HUES64 (cell line): ENCODE measurements around the gene NOXO1.

ENCODE experiments used
- H3K27ac ChIP-seq: 2 replicates; pipeline ENCODE4 v1.7.0; 2013; ENCODE audit warnings: low read depth, low read length, inconsistent platforms
- H3K27me3 ChIP-seq: 2 replicates; pipeline ENCODE4 v1.6.1; 2013; ENCODE audit warnings: mild to moderate bottlenecking, low read length; ENCODE audit not compliant: insufficient read depth
- H3K36me3 ChIP-seq: 2 replicates; pipeline ENCODE4 v1.6.1; 2013; ENCODE audit warnings: mild to moderate bottlenecking, low read length; ENCODE audit not compliant: insufficient read depth
- H3K4me1 ChIP-seq: 2 replicates; pipeline ENCODE4 v1.6.1; 2013; ENCODE audit warnings: mild to moderate bottlenecking, low read length, moderate library complexity; ENCODE audit not compliant: insufficient read depth
- H3K4me3 ChIP-seq: 2 replicates; pipeline ENCODE4 v1.5.1; 2013; ENCODE audit warnings: mild to moderate bottlenecking, low read length, moderate library complexity
- H3K9ac ChIP-seq: 2 replicates; pipeline ENCODE4 v1.6.1; 2013; ENCODE audit warnings: mild to moderate bottlenecking, low read depth, low read length
- H3K9me3 ChIP-seq: 2 replicates; pipeline ENCODE4 v1.6.1; 2013; ENCODE audit warnings: low read depth, low read length; ENCODE audit not compliant: insufficient read depth
- WGBS: fragments of 150-250, 120-280 bp; methylation state at CpG from one replicate; pipeline ENCODE4 v1.1.7; 2013; ENCODE audit warnings: missing lambda C conversion rate; 5-methylcytosine and 5-hydroxymethylcytosine counted together

NOXO1 gene

DNA sequence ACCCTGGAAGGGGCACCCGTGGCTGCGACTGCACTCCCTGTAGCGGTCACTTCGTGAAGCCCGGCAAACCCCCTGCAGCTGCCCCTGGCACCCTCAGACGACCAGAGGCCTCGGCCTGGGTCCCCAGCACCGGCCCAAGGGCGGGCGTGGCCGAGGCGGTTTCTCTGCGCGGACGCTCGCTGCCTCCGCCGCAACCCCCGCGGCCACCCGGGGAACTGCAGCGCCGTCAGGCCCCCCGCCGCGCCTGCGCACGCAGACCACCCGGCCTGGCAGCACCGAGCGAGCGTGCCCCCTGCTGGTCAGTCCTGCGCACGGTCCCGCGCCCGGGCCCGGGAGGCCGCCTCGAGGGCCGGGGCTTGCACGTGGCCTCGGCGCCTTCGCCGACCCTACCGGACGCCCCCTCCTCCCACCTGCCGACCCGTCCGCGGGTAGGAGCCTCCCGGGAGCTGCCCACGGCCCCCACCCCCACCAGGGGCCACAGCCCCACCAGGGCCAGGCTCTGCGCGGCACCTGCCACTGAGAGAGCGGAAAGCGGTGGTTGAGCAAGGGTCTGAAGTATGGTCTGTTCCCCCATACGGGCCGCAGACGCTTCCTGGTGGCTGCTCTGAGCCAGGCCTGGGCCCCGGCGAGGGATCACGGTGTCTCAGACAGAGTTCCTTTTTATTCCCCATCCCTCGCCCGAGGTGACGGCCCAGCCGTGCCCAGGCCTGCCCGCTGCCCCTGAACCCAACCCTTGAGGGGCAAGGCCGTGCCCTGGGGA is 51.5 kb downstream of the NOXO1 start:
- Histone ChIP-seq H3K27ac (no peak overlapping the region), H3K27me3 (peaks cover 11% of the 10 kb centered on the region), H3K9me3 (no peaks in the 10 kb centered on the region), H3K36me3 (no peaks in the 10 kb centered on the region), H3K4me1 (no peaks in the 10 kb centered on the region), H3K9ac (no peak overlapping the region; the same call in 1 of the 2 replicates), H3K4me3 (peak overlapping the region; percentile 50)
- 15% methylated on average over 70 of the region's 70 CpGs for WGBS

GRCh38 chr16:1929105-1929504 is 52.2 kb downstream of the NOXO1 start:
- no peak overlapping the region for H3K27ac ChIP-seq
- H3K4me1 ChIP-seq: no peaks in the 10 kb centered on the region
- H3K9me3 ChIP-seq: no peaks in the 10 kb centered on the region
- peak overlapping the region; percentile 50 for H3K4me3 ChIP-seq
- no peaks in the 10 kb centered on the region for H3K36me3 ChIP-seq
- peaks cover 18% of the 10 kb centered on the region for H3K27me3 ChIP-seq
- WGBS: 21% methylated on average over 8 of the region's 11 CpGs
- H3K9ac ChIP-seq: no peak overlapping the region
